Mucosa of stomach (tissue), 1 donor: ENCODE results near the gene SLC25A17.
"Not testable (repeated sequence)": the region's sequence is repeated elsewhere in the genome, so short reads cannot be mapped to it uniquely, and the experiment has no call there.

Experiments used
- H3K27me3 ChIP-seq: one replicate; pipeline ENCODE4 v1.7.0; 2013; ENCODE audit warnings: mild to moderate bottlenecking, low read length; ENCODE audit not compliant: control insufficient read depth, insufficient read depth
- H3K36me3 ChIP-seq: one replicate; pipeline ENCODE4 v1.7.0; 2013; ENCODE audit warnings: low read length; ENCODE audit not compliant: control insufficient read depth, insufficient read depth
- H3K4me1 ChIP-seq: one replicate; pipeline ENCODE4 v1.7.0; 2013; ENCODE audit warnings: mild to moderate bottlenecking, low read length; ENCODE audit not compliant: control insufficient read depth, insufficient read depth
- H3K4me3 ChIP-seq: one replicate; pipeline ENCODE4 v1.7.0; 2013; ENCODE audit warnings: low read length
- H3K9ac ChIP-seq: one replicate; pipeline ENCODE4 v1.7.0; 2013; ENCODE audit warnings: mild to moderate bottlenecking, low read length, moderate library complexity
- H3K9me3 ChIP-seq: one replicate; pipeline ENCODE4 v1.7.0; 2013; ENCODE audit warnings: mild to moderate bottlenecking, low read length, moderate library complexity; ENCODE audit not compliant: control insufficient read depth
- donor health status: Pancreatic carcinoma.

The SLC25A17 gene

GRCh38 chr22:40769761-40770160 lies 49.4 kb downstream of the SLC25A17 start:
- H3K9ac ChIP-seq = no peak overlapping the region
- no peaks in the 10 kb centered on the region for H3K9me3 ChIP-seq
- H3K4me3 ChIP-seq = no peak overlapping the region
- no peaks in the 10 kb centered on the region for H3K36me3 ChIP-seq
- H3K4me1 ChIP-seq = peaks cover 2% of the 10 kb centered on the region
- H3K27me3 ChIP-seq = no peaks in the 10 kb centered on the region

DNA sequence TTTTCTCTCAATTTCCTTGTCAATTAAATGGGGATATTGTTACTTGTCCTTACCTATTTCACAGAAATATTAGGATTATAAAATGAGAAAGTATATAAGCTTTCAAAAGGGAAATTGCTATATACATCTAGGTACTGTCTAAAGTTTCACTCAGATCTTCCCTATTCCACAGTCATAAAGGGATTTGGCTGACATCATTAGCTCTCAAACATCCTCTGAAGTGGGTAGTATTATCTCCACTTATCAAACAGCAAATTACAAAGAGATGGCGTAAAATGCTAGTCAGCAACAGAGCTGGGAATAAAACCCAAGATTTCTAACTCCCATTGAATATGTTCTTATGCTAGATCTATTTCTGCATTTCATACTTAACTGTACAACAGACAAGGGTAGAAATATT lies 50.9 kb downstream of the SLC25A17 start:
- no peak overlapping the region for H3K4me3 ChIP-seq
- no peaks in the 10 kb centered on the region for H3K9me3 ChIP-seq
- H3K9ac ChIP-seq = no peak overlapping the region
- H3K4me1 ChIP-seq = peaks cover 6% of the 10 kb centered on the region
- no peaks in the 10 kb centered on the region for H3K36me3 ChIP-seq
- no peaks in the 10 kb centered on the region for H3K27me3 ChIP-seq

DNA sequence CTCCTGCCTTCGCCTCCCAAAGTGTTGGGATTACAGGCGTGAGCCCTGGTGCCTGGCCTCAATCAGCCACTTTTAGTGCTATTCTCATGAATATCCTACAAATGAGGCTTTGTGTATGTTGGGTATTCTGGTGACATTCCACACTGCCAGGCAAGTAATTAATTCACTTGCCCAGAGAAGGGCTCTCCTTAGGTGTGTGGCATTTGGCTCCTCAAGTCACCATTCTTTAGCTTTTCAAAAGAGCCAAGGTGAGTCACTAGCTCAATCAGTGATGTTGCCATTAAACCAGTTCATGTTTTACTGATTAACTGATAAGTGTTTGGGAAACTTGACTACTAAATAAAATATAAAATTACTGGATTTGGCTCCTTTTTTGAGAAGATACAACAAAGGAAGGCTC lies 52.2 kb downstream of the SLC25A17 start:
- Histone ChIP-seq H3K9me3 (no peaks in the 10 kb centered on the region), H3K4me3 (no peak overlapping the region), H3K36me3 (no peaks in the 10 kb centered on the region), H3K4me1 (peaks cover 6% of the 10 kb centered on the region), H3K27me3 (no peaks in the 10 kb centered on the region), H3K9ac (no peak overlapping the region)

- no peaks in the 10 kb centered on the region for H3K36me3 ChIP-seq
Measured at GRCh38 chr22:40764763-40765441, 54.2 kb downstream of the SLC25A17 start.

GRCh38 chr22:40759294-40759840 lies 59.8 kb downstream of the SLC25A17 start:
- no peaks in the 10 kb centered on the region for H3K4me1 ChIP-seq

More at GRCh38 chr22:40764763-40765441, 54.2 kb downstream of the SLC25A17 start:
- Histone ChIP-seq H3K4me3 (no peak overlapping the region), H3K9ac (no peak overlapping the region), H3K27me3 (no peaks in the 10 kb centered on the region), H3K9me3 (no peaks in the 10 kb centered on the region), H3K4me1 (peaks cover 6% of the 10 kb centered on the region)

GRCh38 chr22:40758851-40759250 lies 60.3 kb downstream of the SLC25A17 start:
- not testable (repeated sequence) for H3K9ac ChIP-seq, H3K36me3 ChIP-seq, H3K9me3 ChIP-seq, H3K4me3 ChIP-seq, H3K4me1 ChIP-seq, H3K27me3 ChIP-seq

More at GRCh38 chr22:40759294-40759840, 59.8 kb downstream of the SLC25A17 start:
- no peaks in the 10 kb centered on the region for H3K9me3 ChIP-seq
- H3K9ac ChIP-seq = no peak overlapping the region
- no peaks in the 10 kb centered on the region for H3K27me3 ChIP-seq
- no peaks in the 10 kb centered on the region for H3K36me3 ChIP-seq
- H3K4me3 ChIP-seq = no peak overlapping the region

- Histone ChIP-seq H3K36me3 (no peaks in the 10 kb centered on the region), H3K9ac (no peak overlapping the region), H3K4me3 (no peak overlapping the region), H3K27me3 (no peaks in the 10 kb centered on the region), H3K9me3 (no peaks in the 10 kb centered on the region), H3K4me1 (no peaks in the 10 kb centered on the region)
Measured at GRCh38 chr22:40758390-40758789, 60.8 kb downstream of the SLC25A17 start.

GRCh38 chr22:40757071-40757470 lies 62.1 kb downstream of the SLC25A17 start:
- H3K9ac ChIP-seq = no peak overlapping the region
- no peaks in the 10 kb centered on the region for H3K27me3 ChIP-seq
- no peak overlapping the region for H3K4me3 ChIP-seq
- no peaks in the 10 kb centered on the region for H3K4me1 ChIP-seq
- H3K36me3 ChIP-seq = no peaks in the 10 kb centered on the region
- no peaks in the 10 kb centered on the region for H3K9me3 ChIP-seq

GRCh38 chr22:40753114-40753513 lies 66.0 kb downstream of the SLC25A17 start:
- H3K4me3 ChIP-seq = no peak overlapping the region
- H3K36me3 ChIP-seq = no peaks in the 10 kb centered on the region
- H3K9ac ChIP-seq = no peak overlapping the region
- no peaks in the 10 kb centered on the region for H3K4me1 ChIP-seq
- H3K27me3 ChIP-seq = no peaks in the 10 kb centered on the region
- H3K9me3 ChIP-seq = no peaks in the 10 kb centered on the region

DNA sequence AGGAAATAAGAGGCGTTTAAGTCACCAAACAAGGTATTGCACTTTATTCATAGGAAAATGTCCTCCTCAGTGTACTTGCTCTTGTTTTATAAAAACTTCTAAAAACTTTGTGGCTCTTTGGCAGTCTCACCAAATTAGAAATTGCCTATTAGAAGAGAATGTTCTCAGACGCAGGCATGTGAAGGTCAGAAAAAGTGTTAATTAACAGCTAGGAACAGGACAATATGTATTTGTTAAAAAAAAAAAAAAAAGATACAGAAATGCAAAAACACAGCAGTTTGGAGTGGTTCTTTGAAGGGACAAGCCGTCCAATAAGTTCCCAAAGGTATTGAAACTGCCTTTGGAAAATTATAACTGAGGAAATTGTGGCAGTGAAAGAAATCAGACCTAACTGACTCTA lies 67.9 kb downstream of the SLC25A17 start:
- no peak overlapping the region for H3K9ac ChIP-seq
- no peaks in the 10 kb centered on the region for H3K27me3 ChIP-seq
- H3K4me1 ChIP-seq = no peaks in the 10 kb centered on the region
- H3K9me3 ChIP-seq = no peaks in the 10 kb centered on the region
- no peaks in the 10 kb centered on the region for H3K36me3 ChIP-seq
- no peak overlapping the region for H3K4me3 ChIP-seq

GRCh38 chr22:40749829-40750228 lies 69.3 kb downstream of the SLC25A17 start:
- Histone ChIP-seq H3K4me3 (no peak overlapping the region), H3K9me3 (no peaks in the 10 kb centered on the region), H3K4me1 (no peaks in the 10 kb centered on the region), H3K36me3 (no peaks in the 10 kb centered on the region), H3K27me3 (no peaks in the 10 kb centered on the region), H3K9ac (no peak overlapping the region)

DNA sequence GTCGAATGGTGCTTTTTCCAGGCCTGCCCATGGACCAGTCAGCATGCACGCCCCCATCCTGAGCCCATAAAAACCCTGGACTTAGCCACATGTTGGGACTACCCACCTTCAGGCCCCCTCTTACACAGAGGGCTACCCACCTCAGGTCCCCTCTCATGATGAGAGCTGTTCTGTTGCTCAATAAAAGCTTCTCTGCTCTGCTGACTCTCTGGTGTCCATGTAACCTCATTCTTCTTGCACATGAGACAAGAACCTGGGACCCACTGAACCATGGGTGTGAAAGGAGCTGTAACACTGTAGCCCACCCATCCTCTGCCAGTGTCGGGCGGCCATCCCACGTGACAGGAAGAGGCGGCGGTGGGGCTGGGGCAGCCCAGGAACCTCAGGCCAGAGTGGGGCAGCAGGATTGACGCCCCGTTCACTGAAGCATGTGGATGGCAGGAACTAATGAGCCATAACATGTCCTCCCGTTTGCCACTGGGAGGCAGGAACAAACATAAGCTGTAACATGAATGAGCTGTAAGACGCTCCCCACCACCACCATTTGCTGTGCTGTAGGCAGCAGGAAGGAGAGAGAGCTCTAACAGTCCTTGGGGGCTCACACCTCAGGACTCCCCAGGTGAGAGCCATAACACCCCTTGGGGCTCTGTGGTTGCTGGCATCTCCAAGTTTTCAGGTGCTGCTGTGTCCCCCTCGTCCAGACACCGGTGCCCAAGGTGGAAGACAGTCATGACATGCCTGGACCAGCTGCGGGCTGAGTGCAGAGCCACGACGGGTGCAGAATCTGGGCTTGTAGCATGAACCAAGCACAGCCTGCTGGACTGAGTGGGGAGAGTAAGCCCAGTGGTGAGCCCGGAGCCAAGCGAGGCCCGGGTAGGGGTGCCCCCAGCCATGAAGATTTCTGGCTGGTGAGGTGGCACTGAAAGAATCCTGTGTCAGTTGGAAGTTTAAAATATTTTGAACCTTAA lies 70.5 kb downstream of the SLC25A17 start:
- Histone ChIP-seq H3K27me3 (no peaks in the 10 kb centered on the region), H3K9ac (no peak overlapping the region), H3K9me3 (no peaks in the 10 kb centered on the region), H3K36me3 (no peaks in the 10 kb centered on the region), H3K4me1 (no peaks in the 10 kb centered on the region), H3K4me3 (no peak overlapping the region)
